Measurements from ENCODE around the gene CLMP. TPM values are rescaled to one million over a fixed set of nuclear protein-coding genes. Genes with fewer than 3 reads are reported as not detected.

Gene CLMP
- total and polyA plus RNA-seq, 3 donors from 2014 or later = 6.0 to 6.5 (median 6.3) TPM

DNA sequence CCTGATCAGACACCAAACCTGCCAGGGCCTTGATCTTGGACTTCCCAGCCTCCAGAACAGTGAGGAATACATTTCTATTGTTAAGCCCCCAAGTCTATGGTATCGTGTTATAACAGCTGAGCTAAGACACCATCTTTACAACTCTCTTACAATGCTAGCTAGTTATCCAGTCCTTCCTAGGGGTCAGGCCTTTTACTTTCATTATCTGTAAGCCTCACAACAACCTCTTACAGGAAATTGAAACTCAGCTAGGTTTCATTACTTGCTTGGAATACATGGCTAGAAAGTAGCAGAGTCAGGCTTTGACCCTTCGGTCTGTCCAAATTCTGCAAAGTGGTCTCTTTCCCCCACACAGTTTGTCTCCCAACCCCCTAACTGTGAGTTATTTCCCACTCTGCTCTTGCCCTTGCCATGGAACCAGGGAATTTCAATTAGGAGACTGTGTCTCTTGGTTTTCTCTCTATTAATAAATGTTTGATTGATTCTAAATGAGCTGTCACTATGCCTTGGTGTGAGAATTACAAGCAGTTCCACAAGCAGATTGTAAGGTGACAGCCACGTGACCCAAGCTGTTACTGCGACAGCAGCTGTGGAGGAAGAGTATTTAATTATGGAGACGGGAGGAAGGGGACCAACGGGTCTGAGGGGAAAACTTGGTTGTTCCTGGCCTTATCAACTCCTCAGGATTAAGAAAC is 38.4 kb upstream of the CLMP start:
- H3K27ac ChIP-seq = no peak overlapping the region
- DNase-seq = no peak
- intact Hi-C loops (cut with DNase I; ENCODE audit: low total_unique reads) = no loop called here

GRCh38 chr11:123231777-123232176 is 36.7 kb upstream of the CLMP start:
- H3K4me1 ChIP-seq = no peaks in the 10 kb centered on the region
- H3K36me3 ChIP-seq (ENCODE audit: low read depth, missing control alignments) = no peaks in the 10 kb centered on the region
- WGBS, 2 donors = 77 to 98% methylated on average over 3 of the region's 3 CpGs
- H3K9me3 ChIP-seq = no peaks in the 10 kb centered on the region
- no peak for DNase-seq
- intact Hi-C loops (cut with DNase I; ENCODE audit: low total_unique reads) = no loop called here
- no peak overlapping the region for H3K27ac ChIP-seq
- no peaks in the 10 kb centered on the region for H3K27me3 ChIP-seq
- no peak overlapping the region for H3K4me3 ChIP-seq
- TF ChIP-seq CTCF (IDR thresholded peaks at IDR 0.05) (no peak), POLR2A (IDR thresholded peaks at IDR 0.05) (no peak)

More for the DNA sequence above, 38.4 kb upstream of the CLMP start:
- Histone ChIP-seq H3K4me3 (no peak overlapping the region), H3K4me1 (peaks cover 2% of the 10 kb centered on the region), H3K27me3 (no peaks in the 10 kb centered on the region), H3K36me3 (ENCODE audit: low read depth, missing control alignments) (no peaks in the 10 kb centered on the region), H3K9me3 (no peaks in the 10 kb centered on the region)
- 80 to 87% methylated on average over 6 of the region's 6 CpGs for WGBS, 2 donors
- TF ChIP-seq POLR2A (IDR thresholded peaks at IDR 0.05) (no peak), CTCF (IDR thresholded peaks at IDR 0.05) (no peak)

DNA sequence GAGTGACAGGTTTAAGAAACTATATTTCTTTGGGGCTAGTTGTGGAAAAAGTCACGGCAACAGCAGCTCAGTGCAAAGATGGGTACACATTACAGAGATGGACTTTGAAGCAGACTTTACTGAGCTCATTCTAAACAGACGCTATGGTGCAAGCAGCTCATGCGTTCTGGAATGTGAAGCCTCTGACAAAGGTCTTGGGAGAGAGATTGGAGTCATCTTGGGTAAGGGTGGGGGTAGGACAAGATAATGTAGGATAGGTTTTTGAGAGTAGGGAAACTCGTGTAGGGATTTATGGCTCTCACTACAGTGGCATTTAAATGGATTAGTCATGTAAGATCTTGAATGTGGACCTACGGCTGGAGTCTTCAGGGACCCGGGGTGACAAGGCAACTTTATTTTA is 36.2 kb upstream of the CLMP start:
- intact Hi-C loops (cut with DNase I; ENCODE audit: low total_unique reads) = no loop called here
- H3K4me3 ChIP-seq = no peak overlapping the region
- DNase-seq = no peak
- TF ChIP-seq CTCF (IDR thresholded peaks at IDR 0.05) = no peak
- no peak for TF ChIP-seq POLR2A (IDR thresholded peaks at IDR 0.05)
- no peaks in the 10 kb centered on the region for H3K4me1 ChIP-seq
- H3K9me3 ChIP-seq = no peaks in the 10 kb centered on the region
- no peak overlapping the region for H3K27ac ChIP-seq
- H3K36me3 ChIP-seq (ENCODE audit: low read depth, missing control alignments) = no peaks in the 10 kb centered on the region
- no peaks in the 10 kb centered on the region for H3K27me3 ChIP-seq
- WGBS, 2 donors = 74 to 83% methylated on average over 6 of the region's 6 CpGs

DNA sequence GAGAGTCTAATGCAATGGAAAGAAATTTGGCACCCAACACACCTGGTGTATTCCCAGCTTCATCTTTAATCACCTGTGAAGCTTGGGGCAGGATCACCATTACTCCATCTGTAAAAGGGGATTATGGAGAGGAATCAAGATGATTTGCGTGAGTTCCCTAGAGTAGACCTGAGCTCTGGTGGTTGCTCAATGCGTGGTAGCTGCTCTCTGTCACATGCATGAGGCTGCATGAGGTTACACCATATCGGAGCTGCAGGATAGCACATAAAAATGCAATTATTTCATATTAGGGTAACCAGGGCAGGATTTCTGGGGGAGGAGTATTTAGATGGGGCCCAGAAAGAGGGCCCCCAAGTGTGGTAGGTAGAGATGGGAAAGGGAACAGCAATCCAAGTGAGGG is 35.3 kb upstream of the CLMP start:
- intact Hi-C loops (cut with DNase I; ENCODE audit: low total_unique reads) = no loop called here
- no peaks in the 10 kb centered on the region for H3K9me3 ChIP-seq

More for the DNA sequence above, 35.3 kb upstream of the CLMP start:
- WGBS, 2 donors = 90 to 100% methylated on average over 3 of the region's 3 CpGs
- Histone ChIP-seq H3K36me3 (ENCODE audit: low read depth, missing control alignments) (no peaks in the 10 kb centered on the region), H3K4me3 (no peak overlapping the region), H3K27me3 (no peaks in the 10 kb centered on the region), H3K27ac (no peak overlapping the region), H3K4me1 (no peaks in the 10 kb centered on the region)
- DNase-seq = no peak
- TF ChIP-seq CTCF (IDR thresholded peaks at IDR 0.05) = no peak
- TF ChIP-seq POLR2A (IDR thresholded peaks at IDR 0.05) = no peak

Data from testis (tissue), 3 donors.